IMR-90 (cell line): ENCODE results near the gene MSI2. TPM values are rescaled to one million over a fixed set of nuclear protein-coding genes. Genes with fewer than 3 reads are reported as not detected.

Experiments
- ATAC-seq: fragments of 200-7000 bp; cut with Tn5 transposase; 2 replicates; pipeline ENCODE4 v1.9.1; 2020; ENCODE audit warnings: low read depth, mild to moderate bottlenecking, moderate library complexity
- BruUV-seq: library from RNA; stranded (reverse); fragments of 400-500 nt; replicated peaks from 2 replicates; lab custom pipeline; 2021; lab: Mats Ljungman, UMichigan
- CTCF ChIA-PET: fragments of 300-600 bp; formaldehyde crosslinking; extraction: SDS; loops from one replicate; lab custom pipeline; 2021; ENCODE audit warnings: antibody characterized with exemption; lab: Yijun Ruan, JAX
- POLR2A ChIA-PET: fragments of 300-600 bp; sonication (Branson Sonifier 250); formaldehyde crosslinking; loops from one replicate; lab custom pipeline; 2022; ENCODE audit warnings: antibody characterized with exemption; ENCODE audit not compliant: unreplicated experiment; lab: Charles Lee
- DNase-seq: peaks from one replicate; pipeline ENCODE4 v3.0.0; 2013
- H2AFZ ChIP-seq: replicated peaks from 2 replicates; pipeline ENCODE3; 2013; ENCODE audit warnings: low read length, mild to moderate bottlenecking; ENCODE audit not compliant: poor library complexity
- H2AK5ac ChIP-seq: 2 replicates; pipeline ENCODE4 v1.6.1; 2013; ENCODE audit warnings: low read depth, low read length, inconsistent platforms
- H2AK9ac ChIP-seq: replicated peaks from 2 replicates; pipeline ENCODE3; 2013; ENCODE audit warnings: mild to moderate bottlenecking, low read depth, low read length, moderate library complexity; ENCODE audit not compliant: poor library complexity
- H2BK120ac ChIP-seq: 2 replicates; pipeline ENCODE4 v1.6.1; 2013; ENCODE audit warnings: low read depth, low read length, inconsistent platforms
- H2BK15ac ChIP-seq: 3 replicates; pipeline ENCODE4 v1.6.1; 2013; ENCODE audit warnings: low read depth, low read length, inconsistent platforms
- H2BK20ac ChIP-seq: 2 replicates; pipeline ENCODE4 v1.6.1; 2013; ENCODE audit warnings: low read depth, mild to moderate bottlenecking, inconsistent platforms, low read length, moderate library complexity
- H2BK5ac ChIP-seq: 2 replicates; pipeline ENCODE4 v1.6.1; 2013; ENCODE audit warnings: mild to moderate bottlenecking, low read depth, low read length, inconsistent platforms; ENCODE audit not compliant: poor library complexity, severe bottlenecking
- H3K14ac ChIP-seq: replicated peaks from 2 replicates; pipeline ENCODE4 v1.6.1; 2013; ENCODE audit warnings: low read depth, low read length, inconsistent platforms
- H3K18ac ChIP-seq: 2 replicates; pipeline ENCODE4 v1.6.1; 2013; ENCODE audit warnings: low read depth, low read length, control low read depth
- H3K23ac ChIP-seq: 2 replicates; pipeline ENCODE4 v1.6.1; 2013; ENCODE audit warnings: low read depth, low read length, inconsistent platforms
- H3K27ac ChIP-seq: 2 replicates; pipeline ENCODE4 v1.5.1; 2013; ENCODE audit warnings: mild to moderate bottlenecking, control low read depth, low read length; ENCODE audit not compliant: insufficient read depth
- H3K27me3 ChIP-seq: 2 replicates; pipeline ENCODE4 v1.6.1; 2013; ENCODE audit warnings: low read length; ENCODE audit not compliant: control insufficient read depth, insufficient read depth
- H3K36me3 ChIP-seq: 2 replicates; pipeline ENCODE4 v1.6.1; 2013; ENCODE audit warnings: low read length, mixed read lengths; ENCODE audit not compliant: control insufficient read depth, insufficient read depth
- H3K4ac ChIP-seq: 2 replicates; pipeline ENCODE4 v1.6.1; 2013; ENCODE audit warnings: low read depth, low read length, inconsistent platforms
- H3K4me1 ChIP-seq: 2 replicates; pipeline ENCODE4 v1.6.1; 2013; ENCODE audit warnings: low read length, mixed read lengths; ENCODE audit not compliant: control insufficient read depth, insufficient read depth
- H3K4me2 ChIP-seq: 2 replicates; pipeline ENCODE4 v1.6.1; 2013; ENCODE audit warnings: low read depth, mild to moderate bottlenecking, control low read depth, low read length, moderate library complexity
- H3K4me3 ChIP-seq: 2 replicates; pipeline ENCODE4 v1.5.1; 2013; ENCODE audit warnings: low read depth, mild to moderate bottlenecking, control low read depth, low read length, moderate library complexity; ENCODE audit not compliant: insufficient read depth
- H3K56ac ChIP-seq: 2 replicates; pipeline ENCODE4 v1.6.1; 2013; ENCODE audit warnings: low read length, inconsistent platforms; ENCODE audit not compliant: insufficient read depth; ENCODE audit errors: extremely low read depth
- H3K79me1 ChIP-seq, 2 experiments: 2 replicates each; pipeline ENCODE4 v1.6.1; 2013; ENCODE audit warnings: low read length in 2 of 2, inconsistent platforms in 1 of 2, low read depth in 1 of 2
- H3K9ac ChIP-seq: 2 replicates; pipeline ENCODE4 v1.6.1; 2013; ENCODE audit warnings: low read depth, low read length, control low read depth
- H3K9me1 ChIP-seq: 2 replicates; pipeline ENCODE4 v1.6.1; 2013; ENCODE audit warnings: low read length, inconsistent platforms; ENCODE audit not compliant: insufficient read depth
- H3K9me3 ChIP-seq: 2 replicates; pipeline ENCODE4 v1.6.1; 2013; ENCODE audit warnings: low read length; ENCODE audit not compliant: control insufficient read depth, insufficient read depth
- H4K20me1 ChIP-seq: 2 replicates; pipeline ENCODE4 v1.6.1; 2013; ENCODE audit warnings: low read length, inconsistent platforms; ENCODE audit not compliant: insufficient read depth
- H4K5ac ChIP-seq: 2 replicates; pipeline ENCODE4 v1.6.1; 2013; ENCODE audit warnings: mild to moderate bottlenecking, low read depth, low read length, control low read depth
- H4K8ac ChIP-seq, 2 experiments: 2 replicates each; pipeline ENCODE4 v1.6.1; 2013; ENCODE audit warnings: low read depth in 2 of 2, low read length in 2 of 2, control low read depth in 1 of 2, inconsistent platforms in 1 of 2
- H4K91ac ChIP-seq: 2 replicates; pipeline ENCODE4 v1.6.1; 2013; ENCODE audit warnings: low read depth, low read length, inconsistent platforms; ENCODE audit not compliant: insufficient read depth
- BHLHE40 ChIP-seq: fragments of 150-350 bp; IDR thresholded peaks from 2 replicates; pipeline ENCODE4 v1.6.1; 2016; ENCODE audit warnings: mild to moderate bottlenecking, low read depth, low read length
- CEBPB ChIP-seq: IDR thresholded peaks from 2 replicates; pipeline ENCODE4 v1.6.1; 2012; ENCODE audit warnings: low read depth, low read length, improper control_type of control experiment
- CHD1 ChIP-seq: IDR thresholded peaks from 2 replicates; pipeline ENCODE4 v1.6.1; 2012; ENCODE audit warnings: low read depth, low read length, improper control_type of control experiment
- CTCF ChIP-seq: conservative IDR thresholded peaks from 2 replicates; pipeline ENCODE4 v1.5.1; 2012; ENCODE audit warnings: mild to moderate bottlenecking, low read depth, low read length, improper control_type of control experiment
- ELK1 ChIP-seq: fragments of 150-350 bp; IDR thresholded peaks from 2 replicates; pipeline ENCODE4 v1.6.1; 2016; ENCODE audit warnings: low read depth, mild to moderate bottlenecking, low read length, moderate library complexity, borderline replicate concordance
- FOS ChIP-seq: fragments of 150-350 bp; IDR thresholded peaks from 2 replicates; pipeline ENCODE4 v1.6.1; 2016; ENCODE audit warnings: low read depth, low read length
- MAFK ChIP-seq: IDR thresholded peaks from 2 replicates; pipeline ENCODE4 v1.6.1; 2012; ENCODE audit warnings: low read depth, low read length, improper control_type of control experiment
- MAZ ChIP-seq: IDR thresholded peaks from 2 replicates; pipeline ENCODE4 v1.6.1; 2012; ENCODE audit warnings: low read depth, mild to moderate bottlenecking, low read length, improper control_type of control experiment, moderate library complexity, borderline replicate concordance
- MXI1 ChIP-seq: IDR thresholded peaks from 2 replicates; pipeline ENCODE4 v1.6.1; 2012; ENCODE audit warnings: low read depth, mild to moderate bottlenecking, low read length, moderate library complexity, borderline replicate concordance
- NFE2L2 ChIP-seq: fragments of 150-350 bp; IDR thresholded peaks from 2 replicates; pipeline ENCODE4 v1.6.1; 2016; ENCODE audit warnings: low read depth, mild to moderate bottlenecking, low read length
- POLR2A ChIP-seq: IDR thresholded peaks from 2 replicates; pipeline ENCODE4 v1.6.1; 2012; ENCODE audit warnings: mild to moderate bottlenecking, low read depth, low read length
- RAD21 ChIP-seq: IDR thresholded peaks from 2 replicates; pipeline ENCODE4 v1.6.1; 2012; ENCODE audit warnings: low read length, improper control_type of control experiment
- RCOR1 ChIP-seq: IDR thresholded peaks from 2 replicates; pipeline ENCODE4 v1.6.1; 2012; ENCODE audit warnings: mild to moderate bottlenecking, low read length, improper control_type of control experiment; ENCODE audit not compliant: insufficient replicate concordance
- RFX5 ChIP-seq: IDR thresholded peaks from 2 replicates; pipeline ENCODE4 v1.8.0; 2012; ENCODE audit warnings: low read depth, mild to moderate bottlenecking, low read length, moderate library complexity
- SMC3 ChIP-seq: fragments of 150-350 bp; IDR thresholded peaks from 2 replicates; pipeline ENCODE4 v1.6.1; 2016; ENCODE audit warnings: low read depth, mild to moderate bottlenecking, antibody characterized with exemption, low read length, moderate library complexity
- USF2 ChIP-seq: fragments of 150-350 bp; IDR thresholded peaks from 2 replicates; pipeline ENCODE4 v1.6.1; 2017; ENCODE audit warnings: mild to moderate bottlenecking, antibody characterized with exemption, low read length, low read depth
- whole genome bisulfite sequencing, 2 experiments: methylation state at CpG; one replicate each; pipeline versions ENCODE4 v1.1.5 to v1.1.7; 2013; ENCODE audit warnings: missing lambda C conversion rate in 2 of 2; ENCODE audit not compliant: insufficient read length in 1 of 2; ENCODE audit errors: extremely low coverage in 2 of 2; 5-methylcytosine and 5-hydroxymethylcytosine counted together
- dilution Hi-C: fragments of 300-500 bp; cut with HindIII; formaldehyde crosslinking; loops from one replicate; pipeline ENCODE4 v1.14.3; 2018; ENCODE audit warnings: low sequenced_read_pairs; ENCODE audit not compliant: unreplicated experiment
- in situ Hi-C: fragments of 300-500 bp; cut with MboI; formaldehyde crosslinking; loops from 3 replicates; pipeline ENCODE4 v1.14.3; 2019; ENCODE audit warnings: low sequenced_read_pairs, inconsistent platforms, mixed read lengths
- intact Hi-C: fragments of 100-400 bp; cut with micrococcal nuclease; formaldehyde crosslinking; loops from 2 replicates; pipeline ENCODE4 v1.10.0; 2022
- polyA plus RNA-seq, 3 experiments: library from polyadenylated mRNA; depleted of rRNA; stranded (reverse); fragments of >200 nt; gene quantifications; 2 replicates each; pipeline ENCODE4 v1.2.3, GENCODE V29; 2012; ENCODE audit warnings: low replicate concordance in 1 of 3
- total RNA-seq: library from RNA; depleted of rRNA; stranded (reverse); fragments of >200 nt; gene quantifications from 2 replicates; pipeline ENCODE4 v1.2.3, GENCODE V29; 2012

MSI2 gene
- total and polyA plus RNA-seq, 2 of the 4 experiments (the other 2 are of a cell fraction) = 13.0 to 16.0 TPM

- no peak overlapping the region for H3K27ac ChIP-seq
- H2BK5ac ChIP-seq = no peak overlapping the region
- no peak overlapping the region for H2BK15ac ChIP-seq
- H3K4me1 ChIP-seq = peaks cover 9% of the 10 kb centered on the region
- no peaks in the 10 kb centered on the region for H3K36me3 ChIP-seq
- H4K8ac ChIP-seq = no peak overlapping the region
- POLR2A ChIA-PET = no interaction called here
- H3K4ac ChIP-seq = no peak overlapping the region
- CTCF ChIA-PET = no interaction called here
- DNase-seq (no peak), ATAC-seq (no peak)
- H3K27me3 ChIP-seq = no peaks in the 10 kb centered on the region
- peaks cover 15% of the 10 kb centered on the region for H3K9me1 ChIP-seq
- no peak overlapping the region for H2AK5ac ChIP-seq
- H4K5ac ChIP-seq = no peak overlapping the region
- H3K56ac ChIP-seq = no peak overlapping the region
- no peak overlapping the region for H2BK20ac ChIP-seq
- no peak overlapping the region for H3K18ac ChIP-seq
- H2AFZ ChIP-seq = no peak overlapping the region
- in situ Hi-C loops (no loop called here), dilution Hi-C loops (no loop called here), intact Hi-C loops (no loop called here)
- TF ChIP-seq USF2 = no peak
- TF ChIP-seq SMC3 = no peak
- no peak for TF ChIP-seq RFX5
- no peak for TF ChIP-seq CTCF
- TF ChIP-seq MAFK = no peak
- no peak for TF ChIP-seq ELK1
- no peak for TF ChIP-seq POLR2A
- TF ChIP-seq MAZ = no peak
- no peak for TF ChIP-seq MXI1
- TF ChIP-seq FOS = no peak
- no peak for TF ChIP-seq CHD1
- no peak for TF ChIP-seq BHLHE40
- TF ChIP-seq NFE2L2 = no peak
- TF ChIP-seq RCOR1 = no peak
- TF ChIP-seq RAD21 = no peak
- TF ChIP-seq CEBPB = no peak
- no peak overlapping the region for H3K4me2 ChIP-seq
- H3K14ac ChIP-seq = no peak overlapping the region
- 100% methylated on average over 1 of the region's 5 CpGs; no CpG with 5 or more reads in 1 of the 2 experiments for whole genome bisulfite sequencing, 2 experiments
- no peak overlapping the region for H2BK120ac ChIP-seq
- H3K23ac ChIP-seq = no peak overlapping the region
- no peak overlapping the region for H3K4me3 ChIP-seq
- H3K9ac ChIP-seq = no peak overlapping the region
- H3K9me3 ChIP-seq = no peaks in the 10 kb centered on the region; the same call in 1 of the 2 replicates
- no peaks in the 10 kb centered on the region for H4K20me1 ChIP-seq
- H4K91ac ChIP-seq = no peak overlapping the region
- H3K79me1 ChIP-seq = no peaks in the 10 kb centered on the region
- no TSS peak for BruUV-seq
- H2AK9ac ChIP-seq = no peak overlapping the region
Observed at GRCh38 chr17:57639381-57639780, 383.1 kb downstream of the MSI2 start.
